ENCODE measurements around the gene JADE1. TPM values are rescaled to one million over a fixed set of nuclear protein-coding genes. Genes with fewer than 3 reads are reported as not detected.

Gene JADE1
- total RNA-seq, 1 experiment from 2014 or later, result 39.3 TPM

- POLR2A ChIA-PET (ENCODE audit: low non-redundant PET), result no interaction called here
Measured at GRCh38 chr4:128810871-128811570, 1.5 kb downstream of the JADE1 start.

GRCh38 chr4:128811571-128812441, 2.3 kb downstream of the JADE1 start:
- ChIA-PET POLR2A (ENCODE audit: low non-redundant PET) (interaction anchor here (0.6 kb wide), 1 partner anchor 528 kb away, joined by 3 read pairs; no protein-coding TSS in a partner anchor), CTCF (no interaction called here)
- peaks cover 3% of the 10 kb centered on the region for H3K36me3 ChIP-seq (ENCODE audit: insufficient read depth, low read length, poor library complexity, severe bottlenecking)
- BruUV-seq (replicated peaks), result no TSS peak
- no peaks in the 10 kb centered on the region for H3K9me3 ChIP-seq (ENCODE audit: low read depth, low read length, poor library complexity, severe bottlenecking)
- peak overlapping the region; percentile 96 for H3K27ac ChIP-seq (ENCODE audit: low read depth, low read length, poor library complexity, severe bottlenecking)
- peak overlapping the region; percentile 77 for H3K4me3 ChIP-seq (ENCODE audit: low read depth, low read length, poor library complexity, severe bottlenecking)
- peaks cover 16% of the 10 kb centered on the region for H3K4me1 ChIP-seq (ENCODE audit: insufficient read depth, low read length, poor library complexity, severe bottlenecking)
- no peak for TF ChIP-seq EZH2 (IDR thresholded peaks at IDR 0.05; ENCODE audit: borderline replicate concordance, low read depth, low read length, poor library complexity, severe bottlenecking)
- TF ChIP-seq, protein P1, sequence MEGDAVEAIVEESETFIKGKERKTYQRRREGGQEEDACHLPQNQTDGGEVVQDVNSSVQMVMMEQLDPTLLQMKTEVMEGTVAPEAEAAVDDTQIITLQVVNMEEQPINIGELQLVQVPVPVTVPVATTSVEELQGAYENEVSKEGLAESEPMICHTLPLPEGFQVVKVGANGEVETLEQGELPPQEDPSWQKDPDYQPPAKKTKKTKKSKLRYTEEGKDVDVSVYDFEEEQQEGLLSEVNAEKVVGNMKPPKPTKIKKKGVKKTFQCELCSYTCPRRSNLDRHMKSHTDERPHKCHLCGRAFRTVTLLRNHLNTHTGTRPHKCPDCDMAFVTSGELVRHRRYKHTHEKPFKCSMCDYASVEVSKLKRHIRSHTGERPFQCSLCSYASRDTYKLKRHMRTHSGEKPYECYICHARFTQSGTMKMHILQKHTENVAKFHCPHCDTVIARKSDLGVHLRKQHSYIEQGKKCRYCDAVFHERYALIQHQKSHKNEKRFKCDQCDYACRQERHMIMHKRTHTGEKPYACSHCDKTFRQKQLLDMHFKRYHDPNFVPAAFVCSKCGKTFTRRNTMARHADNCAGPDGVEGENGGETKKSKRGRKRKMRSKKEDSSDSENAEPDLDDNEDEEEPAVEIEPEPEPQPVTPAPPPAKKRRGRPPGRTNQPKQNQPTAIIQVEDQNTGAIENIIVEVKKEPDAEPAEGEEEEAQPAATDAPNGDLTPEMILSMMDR (conservative IDR thresholded peaks at IDR 0.05; ENCODE audit: low read depth, low read length), result no peak
- DNase-seq (ENCODE audit: low spot score), result peak; percentile 92
- intact Hi-C loops (cut with micrococcal nuclease; ENCODE audit: unreplicated experiment), result loop anchor here (5.0 kb wide), 3 partner anchors 280 to 935 kb away; partner anchors contain the start of genes PGRMC2 and SCLT1
- no peaks in the 10 kb centered on the region for H3K27me3 ChIP-seq (replicated peaks; ENCODE audit: insufficient read depth, low read depth, low read length, poor library complexity)

More at GRCh38 chr4:128810871-128811570, 1.5 kb downstream of the JADE1 start:
- H3K36me3 ChIP-seq (ENCODE audit: insufficient read depth, low read length, poor library complexity, severe bottlenecking), result no peaks in the 10 kb centered on the region
- BruUV-seq (replicated peaks), result TSS peak; percentile 40
- no peaks in the 10 kb centered on the region for H3K27me3 ChIP-seq (replicated peaks; ENCODE audit: insufficient read depth, low read depth, low read length, poor library complexity)
- H3K4me1 ChIP-seq (ENCODE audit: insufficient read depth, low read length, poor library complexity, severe bottlenecking), result peaks cover 16% of the 10 kb centered on the region
- H3K9me3 ChIP-seq (ENCODE audit: low read depth, low read length, poor library complexity, severe bottlenecking), result no peaks in the 10 kb centered on the region
- TF ChIP-seq, protein P1 (conservative IDR thresholded peaks at IDR 0.05; ENCODE audit: low read depth, low read length), result no peak
- no peak for TF ChIP-seq EZH2 (IDR thresholded peaks at IDR 0.05; ENCODE audit: borderline replicate concordance, low read depth, low read length, poor library complexity, severe bottlenecking)
- H3K4me3 ChIP-seq (ENCODE audit: low read depth, low read length, poor library complexity, severe bottlenecking), result peak overlapping the region; percentile 77
- CTCF ChIA-PET, result no interaction called here
- peak; percentile 88 for DNase-seq (ENCODE audit: low spot score)
- intact Hi-C loops (cut with micrococcal nuclease; ENCODE audit: unreplicated experiment), result loop anchor here (1.0 to 5.0 kb wide), 4 partner anchors 52 to 934 kb away; partner anchors contain the start of genes PGRMC2 and SCLT1
- H3K27ac ChIP-seq (ENCODE audit: low read depth, low read length, poor library complexity, severe bottlenecking), result peak overlapping the region; percentile 96

- intact Hi-C loops (cut with micrococcal nuclease; ENCODE audit: unreplicated experiment), result loop anchor here (5.0 kb wide), 3 partner anchors 280 to 935 kb away; partner anchors contain the start of genes PGRMC2 and SCLT1
- Histone ChIP-seq H3K36me3 (ENCODE audit: insufficient read depth, low read length, poor library complexity, severe bottlenecking) (peaks cover 9% of the 10 kb centered on the region), H3K4me3 (ENCODE audit: low read depth, low read length, poor library complexity, severe bottlenecking) (peak overlapping the region; percentile 77), H3K27ac (ENCODE audit: low read depth, low read length, poor library complexity, severe bottlenecking) (peak overlapping the region; percentile 96), H3K9me3 (ENCODE audit: low read depth, low read length, poor library complexity, severe bottlenecking) (no peaks in the 10 kb centered on the region), H3K4me1 (ENCODE audit: insufficient read depth, low read length, poor library complexity, severe bottlenecking) (peaks cover 16% of the 10 kb centered on the region), H3K27me3 (replicated peaks; ENCODE audit: insufficient read depth, low read depth, low read length, poor library complexity) (no peaks in the 10 kb centered on the region)
- CTCF ChIA-PET, result no interaction called here
- POLR2A ChIA-PET (ENCODE audit: low non-redundant PET), result interaction anchor here (0.6 kb wide), 1 partner anchor 529 kb away, joined by 3 read pairs; no protein-coding TSS in a partner anchor
- BruUV-seq (replicated peaks), result no TSS peak
- DNase-seq (ENCODE audit: low spot score), result no peak
- no peak for TF ChIP-seq EZH2 (IDR thresholded peaks at IDR 0.05; ENCODE audit: borderline replicate concordance, low read depth, low read length, poor library complexity, severe bottlenecking)
- TF ChIP-seq, protein P1 (conservative IDR thresholded peaks at IDR 0.05; ENCODE audit: low read depth, low read length), result no peak
Measured at GRCh38 chr4:128812442-128813235, 3.1 kb downstream of the JADE1 start.

Data from A673 (cell line).